ENCODE measurements around the gene PPFIBP2.

DNA sequence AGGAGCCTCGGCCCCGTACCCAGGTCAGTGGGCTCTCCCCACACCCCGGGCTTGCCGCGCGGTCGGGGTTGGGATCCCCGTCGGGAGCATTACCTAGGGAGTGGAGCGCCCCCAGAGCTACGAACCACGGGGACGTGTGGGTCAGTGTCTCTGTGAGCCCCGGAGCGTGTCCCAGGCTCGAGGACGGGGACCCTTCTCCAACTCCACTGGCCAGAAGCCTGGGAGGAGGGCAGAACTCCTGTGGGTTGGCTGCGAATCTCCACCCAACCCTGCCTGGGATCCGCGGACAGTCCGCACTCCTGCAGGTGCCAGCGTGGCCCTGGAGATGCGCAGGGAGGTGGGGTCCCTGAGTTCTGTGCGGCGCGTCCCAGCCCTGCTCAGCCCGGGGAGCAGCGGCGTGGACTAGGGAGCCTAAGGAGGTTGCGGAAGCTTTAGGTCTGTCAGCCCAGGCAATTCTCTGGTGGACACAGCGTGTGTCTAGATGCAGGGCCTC lies 346 bp downstream of the PPFIBP2 start:
- TF ChIP-seq, protein P1, sequence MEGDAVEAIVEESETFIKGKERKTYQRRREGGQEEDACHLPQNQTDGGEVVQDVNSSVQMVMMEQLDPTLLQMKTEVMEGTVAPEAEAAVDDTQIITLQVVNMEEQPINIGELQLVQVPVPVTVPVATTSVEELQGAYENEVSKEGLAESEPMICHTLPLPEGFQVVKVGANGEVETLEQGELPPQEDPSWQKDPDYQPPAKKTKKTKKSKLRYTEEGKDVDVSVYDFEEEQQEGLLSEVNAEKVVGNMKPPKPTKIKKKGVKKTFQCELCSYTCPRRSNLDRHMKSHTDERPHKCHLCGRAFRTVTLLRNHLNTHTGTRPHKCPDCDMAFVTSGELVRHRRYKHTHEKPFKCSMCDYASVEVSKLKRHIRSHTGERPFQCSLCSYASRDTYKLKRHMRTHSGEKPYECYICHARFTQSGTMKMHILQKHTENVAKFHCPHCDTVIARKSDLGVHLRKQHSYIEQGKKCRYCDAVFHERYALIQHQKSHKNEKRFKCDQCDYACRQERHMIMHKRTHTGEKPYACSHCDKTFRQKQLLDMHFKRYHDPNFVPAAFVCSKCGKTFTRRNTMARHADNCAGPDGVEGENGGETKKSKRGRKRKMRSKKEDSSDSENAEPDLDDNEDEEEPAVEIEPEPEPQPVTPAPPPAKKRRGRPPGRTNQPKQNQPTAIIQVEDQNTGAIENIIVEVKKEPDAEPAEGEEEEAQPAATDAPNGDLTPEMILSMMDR (IDR thresholded peaks at IDR 0.05; ENCODE audit: low read length): no peak
- TF ChIP-seq EZH2 (IDR thresholded peaks at IDR 0.05; ENCODE audit: borderline replicate concordance, low read length): no peak
